Fibroblast of lung (primary cell): ENCODE results near the gene NANOG.

ENCODE experiments used
- EZH2 ChIP-seq: IDR thresholded peaks from 2 replicates; pipeline ENCODE4 v1.5.1; 2012; ENCODE audit warnings: low read length, control low read depth, mild to moderate bottlenecking; ENCODE audit errors: missing control alignments
- TF ChIP-seq, protein P1 (sequence below), 2 donors: IDR thresholded peaks in 1 of 2; conservative IDR thresholded peaks in 1 of 2; 1 replicate in 1 of 2; 2 replicates in 1 of 2; pipeline ENCODE4 v1.5.1; 2011 to 2012; ENCODE audit warnings: low read length in 2 of 2, control low read depth in 1 of 2, inconsistent platforms in 1 of 2, low read depth in 1 of 2, mild to moderate bottlenecking in 1 of 2

GRCh38 chr12:7797698-7798398, 8.6 kb downstream of the NANOG start:
- TF ChIP-seq, protein P1, sequence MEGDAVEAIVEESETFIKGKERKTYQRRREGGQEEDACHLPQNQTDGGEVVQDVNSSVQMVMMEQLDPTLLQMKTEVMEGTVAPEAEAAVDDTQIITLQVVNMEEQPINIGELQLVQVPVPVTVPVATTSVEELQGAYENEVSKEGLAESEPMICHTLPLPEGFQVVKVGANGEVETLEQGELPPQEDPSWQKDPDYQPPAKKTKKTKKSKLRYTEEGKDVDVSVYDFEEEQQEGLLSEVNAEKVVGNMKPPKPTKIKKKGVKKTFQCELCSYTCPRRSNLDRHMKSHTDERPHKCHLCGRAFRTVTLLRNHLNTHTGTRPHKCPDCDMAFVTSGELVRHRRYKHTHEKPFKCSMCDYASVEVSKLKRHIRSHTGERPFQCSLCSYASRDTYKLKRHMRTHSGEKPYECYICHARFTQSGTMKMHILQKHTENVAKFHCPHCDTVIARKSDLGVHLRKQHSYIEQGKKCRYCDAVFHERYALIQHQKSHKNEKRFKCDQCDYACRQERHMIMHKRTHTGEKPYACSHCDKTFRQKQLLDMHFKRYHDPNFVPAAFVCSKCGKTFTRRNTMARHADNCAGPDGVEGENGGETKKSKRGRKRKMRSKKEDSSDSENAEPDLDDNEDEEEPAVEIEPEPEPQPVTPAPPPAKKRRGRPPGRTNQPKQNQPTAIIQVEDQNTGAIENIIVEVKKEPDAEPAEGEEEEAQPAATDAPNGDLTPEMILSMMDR (conservative IDR thresholded peaks at IDR 0.05 in 1 of 2, IDR thresholded peaks at IDR 0.05 in 1 of 2; ENCODE audit: low read depth in 1 of 2, low read length in 2 of 2), result no peak
- no peak for TF ChIP-seq EZH2
